Smooth muscle cell (in vitro differentiated cells): Measurements from ENCODE around the gene ZNF385C. TPM values are rescaled to one million over a fixed set of nuclear protein-coding genes. Genes with fewer than 3 reads are reported as not detected.
A peak's percentile ranks its signal among the peaks of the same experiment; 100 is the strongest.

Experiments
- DNase-seq: peaks from one replicate; lab custom pipeline; 2025; ENCODE audit not compliant: unreplicated experiment; lab: John Stamatoyannopoulos, UW
- H2AFZ ChIP-seq: fragments of 200-600 bp; sonication (generic); 2 replicates; pipeline ENCODE4 v1.6.0; 2016; ENCODE audit warnings: antibody characterized with exemption, low read depth, mild to moderate bottlenecking
- H3F3A ChIP-seq: fragments of 200-600 bp; sonication (generic); 2 replicates; pipeline ENCODE4 v1.6.0; 2017; ENCODE audit warnings: antibody characterized with exemption, low read depth
- H3K27ac ChIP-seq: fragments of 200-600 bp; sonication (generic); 2 replicates; pipeline ENCODE4 v1.5.1; 2016; ENCODE audit warnings: low read depth, mild to moderate bottlenecking
- H3K27me3 ChIP-seq: fragments of 200-600 bp; sonication (generic); 2 replicates; pipeline ENCODE4 v1.6.1; 2016; ENCODE audit warnings: low read depth, mild to moderate bottlenecking
- H3K36me3 ChIP-seq: fragments of 200-600 bp; sonication (generic); 2 replicates; pipeline ENCODE4 v1.5.1; 2016; ENCODE audit warnings: low read depth
- H3K4me1 ChIP-seq: fragments of 200-600 bp; sonication (generic); 2 replicates; pipeline ENCODE4 v1.5.1; 2016; ENCODE audit warnings: low read depth
- H3K4me2 ChIP-seq: fragments of 200-600 bp; sonication (generic); 2 replicates; pipeline ENCODE4 v1.6.0; 2016; ENCODE audit warnings: mild to moderate bottlenecking
- H3K4me3 ChIP-seq: fragments of 200-600 bp; sonication (generic); 2 replicates; pipeline ENCODE4 v1.5.1; 2016; ENCODE audit warnings: mild to moderate bottlenecking
- H3K79me2 ChIP-seq: fragments of 200-600 bp; sonication (generic); 2 replicates; pipeline ENCODE4 v1.6.0; 2016; ENCODE audit warnings: low read depth, mild to moderate bottlenecking
- H3K9ac ChIP-seq: fragments of 200-600 bp; sonication (generic); 2 replicates; pipeline ENCODE4 v1.6.0; 2016; ENCODE audit warnings: low read depth
- H3K9me3 ChIP-seq: fragments of 200-600 bp; sonication (generic); replicated peaks from 2 replicates; pipeline ENCODE4 v1.5.1; 2016; ENCODE audit warnings: low read depth
- H4K20me1 ChIP-seq: fragments of 200-600 bp; sonication (generic); 2 replicates; pipeline ENCODE4 v1.6.0; 2016; ENCODE audit warnings: low read depth
- CTCF ChIP-seq: fragments of 200-600 bp; sonication (generic); IDR thresholded peaks from 2 replicates; pipeline ENCODE4 v1.5.1; 2017; ENCODE audit warnings: borderline replicate concordance, mild to moderate bottlenecking, antibody characterized with exemption; ENCODE audit not compliant: insufficient read depth, poor library complexity, severe bottlenecking
- WGBS: methylation state at CpG from one replicate; pipeline ENCODE4 v1.1.7; 2016; ENCODE audit warnings: low lambda C conversion rate; 5-methylcytosine and 5-hydroxymethylcytosine counted together
- polyA plus RNA-seq: library from polyadenylated mRNA; unstranded; fragments of >200 nt; fragmentation: Nextera tagmentation; extraction: Ambion mirVana; gene quantifications from 2 replicates; pipeline ENCODE4 v1.2.1, GENCODE V29; 2016
- total RNA-seq: library from RNA; depleted of rRNA; stranded (reverse); fragments of >200 nt; gene quantifications from 2 replicates; pipeline ENCODE4 v1.2.3, GENCODE V29; 2014

The ZNF385C gene
- total and polyA plus RNA-seq, 2 experiments from 2014 or later: 0.45 to 0.70 TPM

- H4K20me1 ChIP-seq: no peaks in the 10 kb centered on the region
- H3K4me2 ChIP-seq: peak overlapping the region; percentile 100
- H3F3A ChIP-seq: no peaks in the 10 kb centered on the region
- H3K4me1 ChIP-seq: peaks cover 3% of the 10 kb centered on the region
- DNase-seq: no peak
- H3K9me3 ChIP-seq: no peaks in the 10 kb centered on the region
- H3K79me2 ChIP-seq: no peaks in the 10 kb centered on the region
- H3K27ac ChIP-seq: no peak overlapping the region
- H2AFZ ChIP-seq: no peak overlapping the region
- H3K9ac ChIP-seq: no peak overlapping the region
- no peaks in the 10 kb centered on the region for H3K27me3 ChIP-seq
- 83% methylated on average over 7 of the region's 7 CpGs for WGBS
- H3K4me3 ChIP-seq: peak overlapping the region; percentile 98
- H3K36me3 ChIP-seq: no peaks in the 10 kb centered on the region
- TF ChIP-seq CTCF: no peak
These were observed 22.0 kb upstream of the ZNF385C start for GRCh38 chr17:42120161-42120769.

- H3K79me2 ChIP-seq: no peaks in the 10 kb centered on the region
- H3K4me1 ChIP-seq: peaks cover 3% of the 10 kb centered on the region
- H3K4me3 ChIP-seq: no peak overlapping the region
- DNase-seq: no peak
- no peak overlapping the region for H2AFZ ChIP-seq
- H4K20me1 ChIP-seq: no peaks in the 10 kb centered on the region
- WGBS: 96% methylated on average over 18 of the region's 18 CpGs
- H3K27me3 ChIP-seq: no peaks in the 10 kb centered on the region
- no peak overlapping the region for H3K9ac ChIP-seq
- H3F3A ChIP-seq: no peaks in the 10 kb centered on the region
- no peak for TF ChIP-seq CTCF
- H3K36me3 ChIP-seq: no peaks in the 10 kb centered on the region
- H3K4me2 ChIP-seq: no peak overlapping the region
- no peak overlapping the region for H3K27ac ChIP-seq
- no peaks in the 10 kb centered on the region for H3K9me3 ChIP-seq
These were observed 21.0 kb upstream of the ZNF385C start for GRCh38 chr17:42119301-42119700.

- no peaks in the 10 kb centered on the region for H3K36me3 ChIP-seq
- H2AFZ ChIP-seq: no peak overlapping the region
- 91% methylated on average over 2 of the region's 2 CpGs for WGBS
- no peaks in the 10 kb centered on the region for H3F3A ChIP-seq
- H3K27me3 ChIP-seq: no peaks in the 10 kb centered on the region
- peak; percentile 33 for TF ChIP-seq CTCF
- no peak overlapping the region for H3K27ac ChIP-seq
- DNase-seq: no peak
- no peak overlapping the region for H3K9ac ChIP-seq
- H3K4me2 ChIP-seq: no peak overlapping the region
- H3K4me1 ChIP-seq: peaks cover 3% of the 10 kb centered on the region
- H3K4me3 ChIP-seq: no peak overlapping the region
- H4K20me1 ChIP-seq: no peaks in the 10 kb centered on the region
- H3K9me3 ChIP-seq: no peaks in the 10 kb centered on the region
- H3K79me2 ChIP-seq: no peaks in the 10 kb centered on the region
These were observed 20.3 kb upstream of the ZNF385C start for GRCh38 chr17:42118545-42118944.

- no peak overlapping the region for H3K4me3 ChIP-seq
- H2AFZ ChIP-seq: no peak overlapping the region
- H4K20me1 ChIP-seq: no peaks in the 10 kb centered on the region
- H3K36me3 ChIP-seq: no peaks in the 10 kb centered on the region
- no peak overlapping the region for H3K27ac ChIP-seq
- H3K79me2 ChIP-seq: no peaks in the 10 kb centered on the region
- H3K4me2 ChIP-seq: no peak overlapping the region
- 95% methylated on average over 3 of the region's 4 CpGs for WGBS
- H3K4me1 ChIP-seq: peaks cover 3% of the 10 kb centered on the region
- no peak for DNase-seq
- TF ChIP-seq CTCF: no peak
- no peak overlapping the region for H3K9ac ChIP-seq
- H3K27me3 ChIP-seq: no peaks in the 10 kb centered on the region
- no peaks in the 10 kb centered on the region for H3F3A ChIP-seq
- H3K9me3 ChIP-seq: no peaks in the 10 kb centered on the region
These were observed 19.8 kb upstream of the ZNF385C start for GRCh38 chr17:42118126-42118510.
